ENCODE data around the gene THSD7A.
"Not testable (repeated sequence)": the region's sequence is repeated elsewhere in the genome, so short reads cannot be mapped to it uniquely, and the experiment has no call there.

Gene THSD7A

GRCh38 chr7:11527707-11528106 is 304.3 kb downstream of the THSD7A start:
- Histone ChIP-seq H3K4me2 (ENCODE audit: low read length) (no peak overlapping the region), H3K9me3 (replicated peaks; ENCODE audit: low read length) (no peaks in the 10 kb centered on the region), H3K4me3 (ENCODE audit: low read length) (no peak overlapping the region), H3K9ac (ENCODE audit: low read depth, low read length) (no peak overlapping the region), H3K36me3 (ENCODE audit: insufficient read depth, low read length) (no peaks in the 10 kb centered on the region), H3K4me1 (ENCODE audit: control insufficient read depth, insufficient read depth, low read length) (no peaks in the 10 kb centered on the region), H3K27me3 (ENCODE audit: control insufficient read depth, insufficient read depth, low read length) (no peaks in the 10 kb centered on the region)

- Histone ChIP-seq H3K36me3 (ENCODE audit: insufficient read depth, low read length) (no peaks in the 10 kb centered on the region), H3K4me1 (ENCODE audit: control insufficient read depth, insufficient read depth, low read length) (no peaks in the 10 kb centered on the region), H3K4me2 (ENCODE audit: low read length) (no peak overlapping the region), H3K4me3 (ENCODE audit: low read length) (no peak overlapping the region), H3K27me3 (ENCODE audit: control insufficient read depth, insufficient read depth, low read length) (no peaks in the 10 kb centered on the region), H3K9me3 (replicated peaks; ENCODE audit: low read length) (no peaks in the 10 kb centered on the region), H3K9ac (ENCODE audit: low read depth, low read length) (no peak overlapping the region)
These were observed 307.3 kb downstream of the THSD7A start for GRCh38 chr7:11524476-11525397.

GRCh38 chr7:11521964-11522499 is 310.0 kb downstream of the THSD7A start:
- H3K4me3 ChIP-seq (ENCODE audit: low read length); H3K4me1 ChIP-seq (ENCODE audit: control insufficient read depth, insufficient read depth, low read length); H3K4me2 ChIP-seq (ENCODE audit: low read length); H3K27me3 ChIP-seq (ENCODE audit: control insufficient read depth, insufficient read depth, low read length); H3K36me3 ChIP-seq (ENCODE audit: insufficient read depth, low read length); H3K9ac ChIP-seq (ENCODE audit: low read depth, low read length); H3K9me3 ChIP-seq (replicated peaks; ENCODE audit: low read length): not testable (repeated sequence)

- no peak overlapping the region for H3K4me3 ChIP-seq (ENCODE audit: low read length)
- H3K36me3 ChIP-seq (ENCODE audit: insufficient read depth, low read length), result no peaks in the 10 kb centered on the region
- no peaks in the 10 kb centered on the region for H3K9me3 ChIP-seq (replicated peaks; ENCODE audit: low read length)
- H3K4me1 ChIP-seq (ENCODE audit: control insufficient read depth, insufficient read depth, low read length), result no peaks in the 10 kb centered on the region
- H3K4me2 ChIP-seq (ENCODE audit: low read length), result no peak overlapping the region
- no peak overlapping the region for H3K9ac ChIP-seq (ENCODE audit: low read depth, low read length)
- H3K27me3 ChIP-seq (ENCODE audit: control insufficient read depth, insufficient read depth, low read length), result no peaks in the 10 kb centered on the region
These were observed 314.1 kb downstream of the THSD7A start for GRCh38 chr7:11517853-11518252.

GRCh38 chr7:11516328-11516727 is 315.7 kb downstream of the THSD7A start:
- H3K36me3 ChIP-seq (ENCODE audit: insufficient read depth, low read length), result no peaks in the 10 kb centered on the region
- H3K9me3 ChIP-seq (replicated peaks; ENCODE audit: low read length), result no peaks in the 10 kb centered on the region
- no peak overlapping the region for H3K4me2 ChIP-seq (ENCODE audit: low read length)
- H3K4me1 ChIP-seq (ENCODE audit: control insufficient read depth, insufficient read depth, low read length), result no peaks in the 10 kb centered on the region
- no peaks in the 10 kb centered on the region for H3K27me3 ChIP-seq (ENCODE audit: control insufficient read depth, insufficient read depth, low read length)
- H3K9ac ChIP-seq (ENCODE audit: low read depth, low read length), result no peak overlapping the region
- no peak overlapping the region for H3K4me3 ChIP-seq (ENCODE audit: low read length)

GRCh38 chr7:11513460-11513859 is 318.5 kb downstream of the THSD7A start:
- no peak overlapping the region for H3K4me3 ChIP-seq (ENCODE audit: low read length)
- H3K27me3 ChIP-seq (ENCODE audit: control insufficient read depth, insufficient read depth, low read length), result no peaks in the 10 kb centered on the region
- no peaks in the 10 kb centered on the region for H3K4me1 ChIP-seq (ENCODE audit: control insufficient read depth, insufficient read depth, low read length)
- H3K36me3 ChIP-seq (ENCODE audit: insufficient read depth, low read length), result no peaks in the 10 kb centered on the region
- no peak overlapping the region for H3K9ac ChIP-seq (ENCODE audit: low read depth, low read length)
- no peak overlapping the region for H3K4me2 ChIP-seq (ENCODE audit: low read length)
- H3K9me3 ChIP-seq (replicated peaks; ENCODE audit: low read length), result no peaks in the 10 kb centered on the region

DNA sequence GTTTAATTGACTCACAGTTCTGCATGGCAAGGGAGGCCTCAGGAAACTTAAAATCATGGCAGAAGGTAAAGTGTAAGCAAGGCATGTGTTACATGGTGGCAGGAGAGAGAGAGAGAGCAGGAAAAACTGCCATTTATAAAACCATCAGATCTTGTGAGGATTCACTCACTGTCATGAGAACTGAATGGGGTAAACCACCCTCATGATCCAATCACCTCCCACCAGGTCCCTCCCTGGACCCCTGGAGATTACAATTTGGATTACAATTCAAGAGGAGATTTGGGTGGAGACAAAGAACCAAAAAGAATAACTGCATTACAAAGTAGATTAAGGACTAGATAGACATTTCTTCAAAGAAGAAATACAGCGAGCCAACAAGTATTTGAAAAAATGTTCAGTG is 324.1 kb downstream of the THSD7A start:
- no peak overlapping the region for H3K4me3 ChIP-seq (ENCODE audit: low read length)
- no peaks in the 10 kb centered on the region for H3K27me3 ChIP-seq (ENCODE audit: control insufficient read depth, insufficient read depth, low read length)
- H3K9ac ChIP-seq (ENCODE audit: low read depth, low read length), result no peak overlapping the region
- H3K36me3 ChIP-seq (ENCODE audit: insufficient read depth, low read length), result no peaks in the 10 kb centered on the region
- H3K4me2 ChIP-seq (ENCODE audit: low read length), result no peak overlapping the region
- H3K9me3 ChIP-seq (replicated peaks; ENCODE audit: low read length), result no peaks in the 10 kb centered on the region
- H3K4me1 ChIP-seq (ENCODE audit: control insufficient read depth, insufficient read depth, low read length), result no peaks in the 10 kb centered on the region

- Histone ChIP-seq H3K36me3 (ENCODE audit: insufficient read depth, low read length) (no peaks in the 10 kb centered on the region), H3K4me1 (ENCODE audit: control insufficient read depth, insufficient read depth, low read length) (no peaks in the 10 kb centered on the region), H3K4me3 (ENCODE audit: low read length) (no peak overlapping the region), H3K9me3 (replicated peaks; ENCODE audit: low read length) (peaks cover under 1% of the 10 kb centered on the region), H3K9ac (ENCODE audit: low read depth, low read length) (no peak overlapping the region), H3K4me2 (ENCODE audit: low read length) (no peak overlapping the region), H3K27me3 (ENCODE audit: control insufficient read depth, insufficient read depth, low read length) (no peaks in the 10 kb centered on the region)
These were observed 325.6 kb downstream of the THSD7A start for GRCh38 chr7:11506417-11506816.

DNA sequence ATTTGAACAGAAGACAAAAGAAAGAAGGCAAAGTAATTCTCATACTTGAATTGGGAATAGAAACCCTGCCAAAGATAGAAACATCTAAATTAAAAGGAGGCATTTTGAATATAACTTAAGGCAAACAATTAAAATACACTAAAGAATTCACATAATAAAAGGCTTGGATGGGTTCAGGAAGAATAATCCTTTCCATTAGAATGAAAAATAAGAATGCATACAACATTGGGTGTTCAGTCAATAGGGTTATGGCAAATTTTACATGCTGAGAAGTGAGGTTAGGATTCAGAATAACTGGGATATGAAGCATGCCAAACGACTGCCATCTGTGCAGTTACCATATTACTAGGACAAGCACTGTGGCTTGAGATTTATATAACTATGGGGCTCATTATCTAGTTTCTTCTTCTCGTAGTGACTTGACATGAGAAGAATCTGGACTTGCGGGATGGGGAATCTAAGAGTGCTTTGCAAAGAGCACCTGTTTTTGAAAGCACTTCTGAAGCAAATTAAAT is 326.5 kb downstream of the THSD7A start:
- Histone ChIP-seq H3K4me2 (ENCODE audit: low read length) (no peak overlapping the region), H3K27me3 (ENCODE audit: control insufficient read depth, insufficient read depth, low read length) (no peaks in the 10 kb centered on the region)

GRCh38 chr7:11492307-11492706 is 339.7 kb downstream of the THSD7A start:
- H3K36me3 ChIP-seq (ENCODE audit: insufficient read depth, low read length), result no peaks in the 10 kb centered on the region
- H3K9ac ChIP-seq (ENCODE audit: low read depth, low read length), result no peak overlapping the region
- H3K4me3 ChIP-seq (ENCODE audit: low read length), result no peak overlapping the region
- H3K27me3 ChIP-seq (ENCODE audit: control insufficient read depth, insufficient read depth, low read length), result no peaks in the 10 kb centered on the region
- H3K9me3 ChIP-seq (replicated peaks; ENCODE audit: low read length), result no peaks in the 10 kb centered on the region
- no peak overlapping the region for H3K4me2 ChIP-seq (ENCODE audit: low read length)
- no peaks in the 10 kb centered on the region for H3K4me1 ChIP-seq (ENCODE audit: control insufficient read depth, insufficient read depth, low read length)

More for the DNA sequence above, 326.5 kb downstream of the THSD7A start:
- H3K4me3 ChIP-seq (ENCODE audit: low read length), result no peak overlapping the region
- peaks cover 3% of the 10 kb centered on the region for H3K9me3 ChIP-seq (replicated peaks; ENCODE audit: low read length)
- H3K9ac ChIP-seq (ENCODE audit: low read depth, low read length), result no peak overlapping the region
- H3K4me1 ChIP-seq (ENCODE audit: control insufficient read depth, insufficient read depth, low read length), result no peaks in the 10 kb centered on the region
- no peaks in the 10 kb centered on the region for H3K36me3 ChIP-seq (ENCODE audit: insufficient read depth, low read length)

GRCh38 chr7:11491811-11492210 is 340.2 kb downstream of the THSD7A start:
- Histone ChIP-seq H3K4me3 (ENCODE audit: low read length) (no peak overlapping the region), H3K9me3 (replicated peaks; ENCODE audit: low read length) (no peaks in the 10 kb centered on the region), H3K4me2 (ENCODE audit: low read length) (no peak overlapping the region), H3K36me3 (ENCODE audit: insufficient read depth, low read length) (no peaks in the 10 kb centered on the region), H3K27me3 (ENCODE audit: control insufficient read depth, insufficient read depth, low read length) (no peaks in the 10 kb centered on the region), H3K9ac (ENCODE audit: low read depth, low read length) (no peak overlapping the region), H3K4me1 (ENCODE audit: control insufficient read depth, insufficient read depth, low read length) (no peaks in the 10 kb centered on the region)

- Histone ChIP-seq H3K27me3 (ENCODE audit: control insufficient read depth, insufficient read depth, low read length) (no peaks in the 10 kb centered on the region), H3K4me2 (ENCODE audit: low read length) (no peak overlapping the region), H3K9ac (ENCODE audit: low read depth, low read length) (no peak overlapping the region), H3K9me3 (replicated peaks; ENCODE audit: low read length) (no peaks in the 10 kb centered on the region), H3K4me1 (ENCODE audit: control insufficient read depth, insufficient read depth, low read length) (no peaks in the 10 kb centered on the region), H3K36me3 (ENCODE audit: insufficient read depth, low read length) (no peaks in the 10 kb centered on the region), H3K4me3 (ENCODE audit: low read length) (no peak overlapping the region)
These were observed 342.7 kb downstream of the THSD7A start for GRCh38 chr7:11489280-11489679.

Measured in skeletal muscle satellite cell (primary cell).